Fibroblast of villous mesenchyme (primary cell): ENCODE results near the gene FCHSD2. TPM values are rescaled to one million over a fixed set of nuclear protein-coding genes. Genes with fewer than 3 reads are reported as not detected.
A peak's percentile ranks its signal among the peaks of the same experiment; 100 is the strongest.
"Not testable (repeated sequence)": the region's sequence is repeated elsewhere in the genome, so short reads cannot be mapped to it uniquely, and the experiment has no call there.

ENCODE experiments used
- DNase-seq: peaks from one replicate; pipeline ENCODE4 v3.0.0-alpha.2; 2010; ENCODE audit warnings: low read depth
- H3K4me3 ChIP-seq: 2 replicates; pipeline ENCODE4 v1.5.1; 2011; ENCODE audit warnings: low read depth, mild to moderate bottlenecking, low read length
- CTCF ChIP-seq: IDR thresholded peaks from 2 replicates; pipeline ENCODE4 v1.5.1; 2012; ENCODE audit warnings: low read depth, mild to moderate bottlenecking, low read length; ENCODE audit not compliant: insufficient read depth
- total RNA-seq: library from RNA; depleted of rRNA; stranded (reverse); fragments of >200 nt; gene quantifications from 2 replicates; pipeline ENCODE4 v1.2.3, GENCODE V29; 2012

The FCHSD2 gene
- total RNA-seq, 1 donor: 11.2 TPM

DNA sequence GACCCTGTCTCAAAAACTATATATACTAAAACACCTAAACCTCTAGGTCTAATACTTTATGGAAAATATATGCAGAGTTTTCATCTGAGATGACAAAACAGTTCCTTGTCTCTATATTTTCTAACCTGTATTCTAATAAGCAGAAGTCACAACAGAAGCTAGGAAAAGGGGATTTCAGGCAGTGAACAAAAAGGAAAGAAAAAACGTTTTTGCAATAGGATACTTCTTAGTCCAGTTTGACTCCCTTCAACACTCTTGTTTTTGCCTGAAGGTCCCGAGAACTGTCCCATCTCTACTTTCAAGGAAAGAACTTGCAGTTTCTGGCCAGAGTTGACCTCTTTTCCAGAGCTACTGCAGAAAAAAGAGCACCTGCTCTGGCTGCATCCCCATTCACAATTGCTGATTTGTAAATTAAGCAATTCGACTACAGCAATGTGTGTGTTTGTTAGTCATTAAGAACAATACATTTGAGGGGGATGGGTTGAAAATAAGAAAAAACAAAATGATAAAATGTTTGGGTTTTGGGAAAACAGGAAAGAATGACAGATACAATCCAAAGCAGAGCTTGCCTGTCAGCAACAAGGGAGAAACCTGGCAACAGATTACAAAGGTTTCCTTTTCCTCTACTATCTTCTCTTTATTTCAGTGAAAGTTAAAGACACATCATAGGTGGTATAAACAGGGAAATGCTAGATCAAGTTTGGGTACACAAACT is 160.0 kb downstream of the FCHSD2 start:
- no peak for DNase-seq
- H3K4me3 ChIP-seq: no peak overlapping the region
- no peak for TF ChIP-seq CTCF

DNA sequence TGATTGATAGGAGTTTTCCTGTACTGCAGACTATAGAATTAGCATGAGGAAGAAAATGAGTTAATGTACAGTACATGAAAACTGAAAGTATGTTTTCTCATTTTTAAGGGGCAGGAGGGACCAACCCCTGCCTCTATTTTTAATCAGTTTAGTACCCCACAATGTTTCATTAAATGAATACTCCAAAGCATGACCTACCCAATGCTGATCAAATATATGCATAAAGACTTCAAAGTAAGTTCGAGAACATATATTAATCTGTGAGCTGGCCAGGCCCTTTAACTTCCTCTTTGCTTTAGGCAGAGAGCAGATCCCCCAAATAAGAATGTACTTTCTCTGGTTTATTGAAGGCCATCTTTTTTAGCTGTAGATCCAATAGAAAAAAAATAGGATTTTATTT is 161.0 kb downstream of the FCHSD2 start:
- no peak for TF ChIP-seq CTCF
- DNase-seq: no peak
- no peak overlapping the region for H3K4me3 ChIP-seq

- not testable (repeated sequence) for H3K4me3 ChIP-seq, DNase-seq
Observed at GRCh38 chr11:72977782-72978181, 164.3 kb downstream of the FCHSD2 start.

- not testable (repeated sequence) for H3K4me3 ChIP-seq
Observed at GRCh38 chr11:72976522-72976892, 165.6 kb downstream of the FCHSD2 start.

GRCh38 chr11:72975778-72976521 is 166.2 kb downstream of the FCHSD2 start:
- TF ChIP-seq CTCF: no peak
- DNase-seq: peak; percentile 98
- no peak overlapping the region for H3K4me3 ChIP-seq

More at GRCh38 chr11:72976522-72976892, 165.6 kb downstream of the FCHSD2 start:
- DNase-seq: not testable (repeated sequence)

DNA sequence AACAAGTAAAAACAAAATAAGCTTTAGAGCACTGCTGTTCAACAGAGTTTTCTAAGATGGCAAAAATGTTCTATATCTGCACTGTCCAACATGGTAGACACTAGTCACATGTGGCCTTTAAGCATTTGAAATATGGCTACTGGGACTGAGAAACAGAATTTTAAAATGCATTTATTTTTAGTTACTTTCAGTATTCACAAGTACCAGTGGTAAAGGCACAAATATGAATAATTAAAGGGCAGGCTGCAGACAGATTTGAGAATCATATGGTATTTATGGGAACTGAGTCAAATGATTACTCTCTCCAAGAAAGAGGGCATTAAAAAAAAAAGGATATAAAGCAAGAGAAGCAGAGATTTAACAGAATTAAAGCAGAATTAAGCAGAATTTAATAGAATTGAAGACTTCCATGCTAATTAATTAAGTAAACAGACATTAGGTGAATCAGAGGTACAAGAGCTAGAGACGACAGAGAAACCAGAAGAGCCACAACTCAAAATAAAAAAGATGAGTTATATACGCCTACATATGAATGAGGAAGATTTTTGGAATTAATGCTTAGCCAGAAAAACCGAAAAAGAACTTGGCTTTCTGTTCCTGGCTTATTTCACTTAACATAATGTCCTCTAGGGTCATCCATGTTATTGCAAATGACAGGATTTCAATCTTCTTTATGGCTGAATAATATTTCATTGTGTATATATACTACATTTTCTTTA is 167.5 kb downstream of the FCHSD2 start:
- no peak overlapping the region for H3K4me3 ChIP-seq
- DNase-seq: no peak
- TF ChIP-seq CTCF: no peak

GRCh38 chr11:72972496-72973128 is 169.5 kb downstream of the FCHSD2 start:
- no peak overlapping the region for H3K4me3 ChIP-seq
- DNase-seq: peak; percentile 90
- TF ChIP-seq CTCF: no peak
